Chondrocyte (in vitro differentiated cells): ENCODE data around the gene CCDC116. TPM values are rescaled to one million over a fixed set of nuclear protein-coding genes. Genes with fewer than 3 reads are reported as not detected.
A peak's percentile ranks its signal among the peaks of the same experiment; 100 is the strongest.

ENCODE experiments used
- DNase-seq: peaks from one replicate; pipeline ENCODE4 v3.0.0; 2021; ENCODE audit warnings: mixed read lengths, low spot score
- H3K27ac Mint-ChIP-seq: one replicate; pipeline ENCODE4 v1.8.0; 2021; ENCODE audit warnings: mild to moderate bottlenecking, moderate library complexity, mixed read lengths; ENCODE audit not compliant: unreplicated experiment
- H3K27me3 Mint-ChIP-seq: 2 replicates; pipeline ENCODE4 v1.8.0; 2021; ENCODE audit warnings: low read depth, mixed read lengths
- H3K36me3 Mint-ChIP-seq: 2 replicates; pipeline ENCODE4 v1.8.0; 2021; ENCODE audit warnings: low read depth, mixed read lengths
- H3K4me1 Mint-ChIP-seq: 2 replicates; pipeline ENCODE4 v1.8.0; 2021; ENCODE audit warnings: low read depth, mild to moderate bottlenecking, mixed read lengths
- H3K4me3 Mint-ChIP-seq: one replicate; pipeline ENCODE4 v1.8.0; 2021; ENCODE audit warnings: mild to moderate bottlenecking, moderate library complexity, mixed read lengths; ENCODE audit not compliant: unreplicated experiment
- H3K9me3 Mint-ChIP-seq: 2 replicates; pipeline ENCODE4 v1.8.0; 2021; ENCODE audit warnings: low read depth, mixed read lengths
- total RNA-seq: library from RNA; stranded (reverse); gene quantifications from 3 replicates; pipeline ENCODE4 v1.2.1, GENCODE V29; 2021
- TF ChIP-seq, protein P1 (sequence below): fragments of 200-600 bp; sonication (generic); IDR thresholded peaks from 2 replicates; pipeline ENCODE4 v1.5.0; 2021; ENCODE audit warnings: antibody characterized with exemption, mild to moderate bottlenecking, moderate library complexity

The CCDC116 gene
- total RNA-seq, 1 donor from 2014 or later = 0.47 TPM

DNA sequence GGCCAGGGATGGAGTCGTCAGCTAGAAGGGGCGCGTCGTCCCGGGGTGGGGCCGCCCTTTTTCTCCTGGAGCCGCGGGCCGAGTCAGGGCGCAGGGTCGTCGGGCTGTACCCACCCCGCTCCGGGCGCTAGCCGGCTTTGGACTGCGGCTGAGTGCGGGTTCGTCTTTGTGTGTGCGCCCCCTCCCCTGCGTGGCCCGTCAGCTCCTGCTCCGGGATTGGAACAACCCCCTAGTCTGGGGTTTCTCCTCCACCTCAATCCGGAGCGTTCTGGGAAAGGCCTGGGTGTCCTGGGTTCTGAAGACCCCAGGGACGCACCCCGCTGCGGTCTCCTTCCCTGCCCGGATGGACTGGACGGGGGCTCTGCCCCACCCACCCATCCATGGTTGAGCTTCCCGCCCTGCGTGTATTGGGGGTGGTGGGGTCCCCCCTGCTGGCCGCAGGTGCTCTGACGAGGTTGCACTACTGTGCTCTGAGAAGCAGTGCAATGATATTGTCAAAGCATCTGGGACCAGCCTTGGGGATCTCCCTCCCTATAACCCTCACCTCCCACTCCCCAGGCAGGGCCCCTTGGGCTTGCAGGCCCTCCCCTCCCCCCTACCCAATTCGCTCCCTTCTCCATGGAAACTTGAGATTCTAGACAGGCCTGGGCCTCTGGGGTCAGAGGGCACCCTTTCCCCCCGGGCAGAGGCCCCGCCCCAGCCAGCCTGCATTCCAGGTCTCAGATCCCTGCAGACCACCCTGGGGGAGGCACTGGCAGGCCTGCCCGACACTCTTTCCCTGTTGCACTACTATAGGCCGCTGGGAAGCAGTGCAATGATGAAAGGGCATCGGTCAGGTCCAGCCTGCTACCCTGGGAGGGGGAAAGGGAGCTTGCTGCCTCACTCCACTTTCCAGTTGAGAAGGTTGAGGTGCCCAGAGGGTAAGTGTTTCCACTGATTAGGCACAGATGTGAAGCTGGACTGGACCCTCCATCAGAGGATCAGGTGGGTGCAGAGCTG lies 20.3 kb downstream of the CCDC116 start:
- H3K27ac Mint-ChIP-seq = no peak overlapping the region
- H3K36me3 Mint-ChIP-seq = peaks cover 1% of the 10 kb centered on the region
- TF ChIP-seq, protein P1, sequence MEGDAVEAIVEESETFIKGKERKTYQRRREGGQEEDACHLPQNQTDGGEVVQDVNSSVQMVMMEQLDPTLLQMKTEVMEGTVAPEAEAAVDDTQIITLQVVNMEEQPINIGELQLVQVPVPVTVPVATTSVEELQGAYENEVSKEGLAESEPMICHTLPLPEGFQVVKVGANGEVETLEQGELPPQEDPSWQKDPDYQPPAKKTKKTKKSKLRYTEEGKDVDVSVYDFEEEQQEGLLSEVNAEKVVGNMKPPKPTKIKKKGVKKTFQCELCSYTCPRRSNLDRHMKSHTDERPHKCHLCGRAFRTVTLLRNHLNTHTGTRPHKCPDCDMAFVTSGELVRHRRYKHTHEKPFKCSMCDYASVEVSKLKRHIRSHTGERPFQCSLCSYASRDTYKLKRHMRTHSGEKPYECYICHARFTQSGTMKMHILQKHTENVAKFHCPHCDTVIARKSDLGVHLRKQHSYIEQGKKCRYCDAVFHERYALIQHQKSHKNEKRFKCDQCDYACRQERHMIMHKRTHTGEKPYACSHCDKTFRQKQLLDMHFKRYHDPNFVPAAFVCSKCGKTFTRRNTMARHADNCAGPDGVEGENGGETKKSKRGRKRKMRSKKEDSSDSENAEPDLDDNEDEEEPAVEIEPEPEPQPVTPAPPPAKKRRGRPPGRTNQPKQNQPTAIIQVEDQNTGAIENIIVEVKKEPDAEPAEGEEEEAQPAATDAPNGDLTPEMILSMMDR = peak; percentile 12
- no peaks in the 10 kb centered on the region for H3K27me3 Mint-ChIP-seq
- DNase-seq = no peak
- H3K9me3 Mint-ChIP-seq = no peaks in the 10 kb centered on the region
- peak overlapping the region; percentile 89 for H3K4me3 Mint-ChIP-seq
- H3K4me1 Mint-ChIP-seq = peaks cover 22% of the 10 kb centered on the region

DNA sequence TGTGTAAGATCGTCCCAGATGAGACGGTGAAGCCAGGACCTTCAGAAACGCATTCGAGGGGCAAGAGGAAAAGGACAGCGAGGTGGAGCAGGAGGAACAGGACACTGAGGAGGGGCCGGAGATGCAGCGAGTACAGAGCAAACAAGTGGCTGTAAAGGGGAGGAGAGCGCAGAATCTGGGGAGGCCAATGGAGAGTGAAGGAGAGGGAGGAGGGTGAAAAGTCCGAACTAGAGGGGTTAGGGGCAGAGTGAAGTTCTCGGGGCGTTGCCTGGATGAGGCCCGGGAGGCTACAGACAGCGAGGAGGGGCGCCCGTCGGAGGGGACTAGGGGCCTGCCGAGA lies 24.4 kb downstream of the CCDC116 start:
- Mint-ChIP-seq H3K27ac (no peak overlapping the region), H3K4me3 (peak overlapping the region; percentile 67), H3K36me3 (no peaks in the 10 kb centered on the region), H3K9me3 (no peaks in the 10 kb centered on the region), H3K27me3 (no peaks in the 10 kb centered on the region), H3K4me1 (peaks cover 13% of the 10 kb centered on the region)
- TF ChIP-seq, protein P1 = no peak
- no peak for DNase-seq

DNA sequence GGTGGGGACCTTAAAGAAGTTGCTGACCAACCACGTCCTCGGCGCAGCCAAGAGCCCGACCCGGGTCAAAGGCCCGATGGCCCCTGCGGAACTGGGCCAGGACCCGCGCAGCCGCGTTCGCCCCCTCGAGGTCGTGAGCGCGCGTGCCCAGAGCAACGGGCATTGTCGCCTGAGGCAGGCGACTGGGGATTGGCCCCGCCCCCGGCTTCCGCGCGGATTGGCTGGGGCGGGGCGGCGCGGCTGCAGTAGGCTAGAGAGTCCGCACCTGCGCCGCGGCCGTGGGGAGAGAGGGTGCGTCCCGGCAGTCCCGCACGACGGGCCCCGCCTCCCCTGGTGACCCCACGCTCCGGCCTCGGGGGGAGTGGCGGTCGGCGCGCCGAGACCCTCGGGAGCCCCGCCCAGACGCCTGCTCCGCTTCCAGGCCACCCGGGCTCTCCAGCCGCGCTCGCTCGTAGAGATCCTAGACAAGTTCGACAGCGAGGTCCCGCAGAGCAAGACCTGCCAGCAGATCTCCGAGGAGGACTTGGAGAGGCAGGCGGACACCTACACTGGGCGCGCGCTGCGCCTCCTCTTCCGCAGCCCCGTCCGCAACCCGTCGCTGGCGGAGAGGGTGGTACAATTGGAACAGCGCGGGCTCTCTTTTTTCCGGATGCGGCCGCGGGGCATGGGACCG lies 24.9 kb downstream of the CCDC116 start:
- Mint-ChIP-seq H3K4me1 (peaks cover 13% of the 10 kb centered on the region), H3K36me3 (no peaks in the 10 kb centered on the region), H3K9me3 (no peaks in the 10 kb centered on the region), H3K27ac (no peak overlapping the region), H3K4me3 (peak overlapping the region; percentile 77), H3K27me3 (no peaks in the 10 kb centered on the region)
- no peak for DNase-seq
- TF ChIP-seq, protein P1 = peak; percentile 48

DNA sequence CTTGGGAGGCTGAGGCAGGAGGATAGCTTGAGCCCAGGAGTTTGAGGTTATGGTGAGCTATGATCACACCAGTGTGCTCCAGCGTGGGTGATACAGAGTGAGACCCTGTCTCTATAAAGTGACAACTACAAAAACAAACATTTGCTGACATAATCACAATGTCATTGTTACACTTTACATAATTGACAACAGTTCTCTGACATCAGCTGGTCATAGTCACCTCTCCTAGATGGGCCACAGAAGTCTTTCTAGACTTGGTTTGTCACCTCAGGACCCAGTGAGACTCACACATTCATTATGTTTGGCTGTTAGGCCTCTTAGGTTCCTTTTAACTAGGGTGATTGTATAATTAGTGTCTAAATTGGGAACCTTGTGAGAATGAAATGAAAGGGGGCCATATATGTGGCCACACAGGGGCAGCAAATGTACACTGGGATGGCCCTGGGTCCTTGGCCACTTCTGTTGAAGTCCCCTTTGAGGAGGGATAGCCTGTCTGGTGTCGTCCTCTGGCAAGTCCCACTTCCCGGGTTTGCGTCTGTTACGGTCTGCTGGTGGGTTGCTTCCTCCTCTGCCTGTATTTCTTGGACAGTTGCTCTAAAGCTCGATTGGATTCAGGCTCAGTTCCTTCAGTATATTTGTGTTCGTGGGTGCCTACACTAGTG lies 27.4 kb downstream of the CCDC116 start:
- Mint-ChIP-seq H3K27me3 (no peaks in the 10 kb centered on the region), H3K36me3 (no peaks in the 10 kb centered on the region)

More for the DNA sequence above, 27.4 kb downstream of the CCDC116 start:
- Mint-ChIP-seq H3K4me3 (no peak overlapping the region), H3K27ac (no peak overlapping the region), H3K4me1 (peaks cover 14% of the 10 kb centered on the region), H3K9me3 (no peaks in the 10 kb centered on the region)
- TF ChIP-seq, protein P1 = peak; percentile 26
- DNase-seq = no peak
